Loucy (cell line): ENCODE results near the gene ERBB3.

ENCODE experiments used
- H2AFZ ChIP-seq: fragments of 200-600 bp; sonication (generic); 2 replicates; pipeline ENCODE4 v1.6.0; 2016; ENCODE audit warnings: antibody characterized with exemption, mild to moderate bottlenecking, low read length, moderate library complexity
- H3F3A ChIP-seq: fragments of 200-600 bp; 2 replicates; pipeline ENCODE4 v1.6.0; 2016; ENCODE audit warnings: antibody characterized with exemption, low read depth, mild to moderate bottlenecking
- H3K27me3 ChIP-seq: fragments of 200-600 bp; sonication (generic); 2 replicates; pipeline ENCODE4 v1.6.1; 2014; ENCODE audit warnings: low read length, mild to moderate bottlenecking; ENCODE audit not compliant: insufficient read depth, poor library complexity, severe bottlenecking
- H3K36me3 ChIP-seq: fragments of 200-600 bp; sonication (generic); 2 replicates; pipeline ENCODE4 v1.6.1; 2016; ENCODE audit warnings: low read length; ENCODE audit not compliant: insufficient read depth
- H3K4me1 ChIP-seq: fragments of 200-600 bp; sonication (generic); 2 replicates; pipeline ENCODE4 v1.5.1; 2014; ENCODE audit warnings: low read length, mild to moderate bottlenecking; ENCODE audit not compliant: insufficient read depth, poor library complexity, severe bottlenecking
- H3K4me2 ChIP-seq: fragments of 200-600 bp; sonication (generic); 2 replicates; pipeline ENCODE4 v1.6.0; 2014; ENCODE audit warnings: antibody characterized with exemption, low read length, low read depth, mild to moderate bottlenecking; ENCODE audit not compliant: poor library complexity, severe bottlenecking
- H3K4me3 ChIP-seq: fragments of 200-600 bp; sonication (generic); 2 replicates; pipeline ENCODE4 v1.5.1; 2014; ENCODE audit warnings: low read length, mild to moderate bottlenecking, mixed read lengths; ENCODE audit not compliant: poor library complexity, severe bottlenecking
- H3K79me2 ChIP-seq: fragments of 200-600 bp; sonication (generic); 2 replicates; pipeline ENCODE4 v1.6.1; 2014; ENCODE audit warnings: low read length; ENCODE audit not compliant: insufficient read depth
- H3K9ac ChIP-seq: fragments of 200-600 bp; sonication (generic); 2 replicates; pipeline ENCODE4 v1.6.0; 2014; ENCODE audit warnings: mild to moderate bottlenecking, low read depth, low read length, moderate library complexity; ENCODE audit not compliant: poor library complexity, severe bottlenecking
- H3K9me2 ChIP-seq: fragments of 200-600 bp; sonication (generic); replicated peaks from 2 replicates; pipeline ENCODE4 v1.6.1; 2016; ENCODE audit warnings: low read depth, low read length, mixed read lengths
- H3K9me3 ChIP-seq: fragments of 200-600 bp; sonication (generic); 2 replicates; pipeline ENCODE4 v1.6.1; 2014; ENCODE audit warnings: mild to moderate bottlenecking, antibody characterized with exemption, low read length, low read depth; ENCODE audit not compliant: insufficient read depth
- H4K20me1 ChIP-seq: fragments of 200-600 bp; sonication (generic); 2 replicates; pipeline ENCODE4 v1.6.0; 2014; ENCODE audit warnings: antibody characterized with exemption, low read length, mild to moderate bottlenecking; ENCODE audit not compliant: insufficient read depth, poor library complexity, severe bottlenecking
- EZH2phosphoT487 ChIP-seq: fragments of 200-600 bp; IDR thresholded peaks from 2 replicates; pipeline ENCODE4 v1.6.1; 2018; ENCODE audit warnings: antibody characterized with exemption, mild to moderate bottlenecking, moderate library complexity, borderline replicate concordance
- TF ChIP-seq, protein P1 (sequence below): fragments of 200-600 bp; sonication (generic); conservative IDR thresholded peaks from 2 replicates; pipeline ENCODE4 v1.5.1; 2014; ENCODE audit warnings: mild to moderate bottlenecking, antibody characterized with exemption, low read length

The ERBB3 gene

DNA sequence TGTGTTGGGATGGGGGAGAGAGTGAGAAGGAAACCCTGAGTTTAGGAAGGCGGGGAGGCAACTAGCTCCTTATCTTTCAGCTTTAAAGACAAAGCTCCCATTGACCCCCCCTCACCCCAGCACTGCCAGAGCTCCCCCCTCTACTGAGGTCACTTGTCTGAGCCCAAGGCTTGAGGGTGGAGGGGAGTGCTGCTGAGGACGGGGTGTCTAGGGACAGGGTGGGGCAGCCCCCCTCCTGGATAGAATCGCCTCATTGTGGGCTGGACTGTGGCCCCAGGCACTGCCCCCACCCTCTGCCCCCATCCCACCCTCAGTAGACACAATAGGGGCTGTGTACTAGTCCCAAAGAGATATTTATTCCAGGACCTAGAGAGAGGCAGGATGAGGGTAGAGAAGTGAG, 3.0 kb downstream of the ERBB3 start:
- Histone ChIP-seq H3K27me3 (no peaks in the 10 kb centered on the region), H3K9me3 (no peaks in the 10 kb centered on the region), H3F3A (no peaks in the 10 kb centered on the region), H3K79me2 (no peaks in the 10 kb centered on the region), H3K4me1 (peaks cover 8% of the 10 kb centered on the region), H2AFZ (no peak overlapping the region), H3K9ac (no peak overlapping the region), H4K20me1 (no peaks in the 10 kb centered on the region), H3K4me3 (no peak overlapping the region), H3K9me2 (no peaks in the 10 kb centered on the region), H3K36me3 (no peaks in the 10 kb centered on the region), H3K4me2 (no peak overlapping the region)
- TF ChIP-seq EZH2phosphoT487, result no peak
- TF ChIP-seq, protein P1, sequence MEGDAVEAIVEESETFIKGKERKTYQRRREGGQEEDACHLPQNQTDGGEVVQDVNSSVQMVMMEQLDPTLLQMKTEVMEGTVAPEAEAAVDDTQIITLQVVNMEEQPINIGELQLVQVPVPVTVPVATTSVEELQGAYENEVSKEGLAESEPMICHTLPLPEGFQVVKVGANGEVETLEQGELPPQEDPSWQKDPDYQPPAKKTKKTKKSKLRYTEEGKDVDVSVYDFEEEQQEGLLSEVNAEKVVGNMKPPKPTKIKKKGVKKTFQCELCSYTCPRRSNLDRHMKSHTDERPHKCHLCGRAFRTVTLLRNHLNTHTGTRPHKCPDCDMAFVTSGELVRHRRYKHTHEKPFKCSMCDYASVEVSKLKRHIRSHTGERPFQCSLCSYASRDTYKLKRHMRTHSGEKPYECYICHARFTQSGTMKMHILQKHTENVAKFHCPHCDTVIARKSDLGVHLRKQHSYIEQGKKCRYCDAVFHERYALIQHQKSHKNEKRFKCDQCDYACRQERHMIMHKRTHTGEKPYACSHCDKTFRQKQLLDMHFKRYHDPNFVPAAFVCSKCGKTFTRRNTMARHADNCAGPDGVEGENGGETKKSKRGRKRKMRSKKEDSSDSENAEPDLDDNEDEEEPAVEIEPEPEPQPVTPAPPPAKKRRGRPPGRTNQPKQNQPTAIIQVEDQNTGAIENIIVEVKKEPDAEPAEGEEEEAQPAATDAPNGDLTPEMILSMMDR, result no peak

DNA sequence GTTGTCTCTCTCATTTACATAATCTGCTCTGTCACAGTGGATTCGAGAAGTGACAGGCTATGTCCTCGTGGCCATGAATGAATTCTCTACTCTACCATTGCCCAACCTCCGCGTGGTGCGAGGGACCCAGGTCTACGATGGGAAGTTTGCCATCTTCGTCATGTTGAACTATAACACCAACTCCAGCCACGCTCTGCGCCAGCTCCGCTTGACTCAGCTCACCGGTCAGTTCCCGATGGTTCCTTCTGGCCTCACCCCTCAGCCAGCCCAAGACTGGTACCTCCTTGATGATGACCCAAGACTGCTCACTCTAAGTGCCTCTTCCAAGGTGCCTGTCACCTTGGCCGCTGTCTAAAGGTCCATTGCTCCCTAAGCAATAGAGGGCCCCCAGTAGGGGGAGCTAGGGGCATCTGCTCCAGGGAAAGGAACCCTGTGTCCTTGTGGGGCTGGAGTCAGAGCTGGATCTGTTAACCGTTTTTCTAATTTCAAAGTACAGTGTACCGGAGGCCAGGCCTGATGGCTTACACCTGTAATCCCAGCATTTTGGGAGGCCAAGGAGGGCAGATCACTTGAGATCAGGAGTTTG, 5.1 kb downstream of the ERBB3 start:
- H3K4me1 ChIP-seq, result peaks cover under 1% of the 10 kb centered on the region
- no peaks in the 10 kb centered on the region for H4K20me1 ChIP-seq
- H2AFZ ChIP-seq, result no peak overlapping the region
- TF ChIP-seq, protein P1, result peak; percentile 76
- TF ChIP-seq EZH2phosphoT487, result no peak
- H3F3A ChIP-seq, result no peaks in the 10 kb centered on the region
- H3K79me2 ChIP-seq, result no peaks in the 10 kb centered on the region
- no peak overlapping the region for H3K4me2 ChIP-seq
- H3K36me3 ChIP-seq, result no peaks in the 10 kb centered on the region
- no peaks in the 10 kb centered on the region for H3K9me2 ChIP-seq
- H3K27me3 ChIP-seq, result no peaks in the 10 kb centered on the region
- H3K9ac ChIP-seq, result no peak overlapping the region
- H3K4me3 ChIP-seq, result no peak overlapping the region
- no peaks in the 10 kb centered on the region for H3K9me3 ChIP-seq

DNA sequence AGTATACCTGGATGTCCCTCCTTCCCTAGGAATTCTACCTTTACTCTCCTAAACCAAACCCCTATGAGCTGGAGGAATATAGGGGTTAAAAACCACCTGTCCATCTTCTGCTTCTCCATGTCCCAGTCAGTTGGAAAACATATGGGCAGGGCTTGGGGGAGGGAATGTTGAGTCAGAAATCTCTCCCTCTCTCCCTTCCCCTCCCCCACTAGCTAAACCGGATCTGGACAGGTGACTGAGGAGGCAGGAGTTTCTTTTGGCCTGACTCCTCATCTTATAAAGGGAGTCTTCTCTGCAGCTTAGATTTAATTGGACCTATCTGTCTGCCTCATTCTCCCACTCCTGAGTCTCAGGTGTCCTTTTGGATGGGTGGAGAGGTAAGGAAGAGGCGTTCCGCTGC, 6.1 kb downstream of the ERBB3 start:
- no peaks in the 10 kb centered on the region for H4K20me1 ChIP-seq
- H3K4me3 ChIP-seq, result no peak overlapping the region
- no peak overlapping the region for H3K9ac ChIP-seq
- no peak overlapping the region for H3K4me2 ChIP-seq
- TF ChIP-seq, protein P1, result no peak
- no peak for TF ChIP-seq EZH2phosphoT487
- H3K4me1 ChIP-seq, result no peaks in the 10 kb centered on the region
- no peaks in the 10 kb centered on the region for H3K27me3 ChIP-seq
- H3K79me2 ChIP-seq, result no peaks in the 10 kb centered on the region
- H3K9me3 ChIP-seq, result no peaks in the 10 kb centered on the region
- H3K9me2 ChIP-seq, result no peaks in the 10 kb centered on the region
- H3K36me3 ChIP-seq, result no peaks in the 10 kb centered on the region
- H2AFZ ChIP-seq, result no peak overlapping the region
- H3F3A ChIP-seq, result no peaks in the 10 kb centered on the region
